Endothelial cell of umbilical vein (primary cell): Measurements from ENCODE around the gene PDHA1.

ENCODE experiments used
- CTCF ChIP-seq, 2 donors: IDR thresholded peaks; 1 replicate in 1 of 2; 2 replicates in 1 of 2; pipeline ENCODE4 v1.5.1; 2011; ENCODE audit warnings: low read length in 2 of 2, mild to moderate bottlenecking in 2 of 2, moderate library complexity in 2 of 2, control low read depth in 1 of 2, inconsistent platforms in 1 of 2, low read depth in 1 of 2; ENCODE audit not compliant: insufficient read depth in 1 of 2; ENCODE audit errors: extremely low read depth in 1 of 2
- EZH2 ChIP-seq: IDR thresholded peaks from 2 replicates; pipeline ENCODE4 v1.6.1; 2012; ENCODE audit warnings: borderline replicate concordance, low read depth, mild to moderate bottlenecking, moderate library complexity, low read length, inconsistent platforms; ENCODE audit not compliant: severe bottlenecking
- JUN ChIP-seq: IDR thresholded peaks from 2 replicates; pipeline ENCODE4 v1.6.1; 2011; ENCODE audit warnings: borderline replicate concordance, low read depth; ENCODE audit not compliant: insufficient read length, insufficient read depth
- MAX ChIP-seq: IDR thresholded peaks from 2 replicates; pipeline ENCODE4 v1.6.1; 2011; ENCODE audit not compliant: insufficient read depth, insufficient read length
- MYC ChIP-seq: IDR thresholded peaks from one replicate; pipeline ENCODE4 v1.6.1; 2011; ENCODE audit warnings: mild to moderate bottlenecking, low read depth, low read length
- POLR2A ChIP-seq: IDR thresholded peaks from 2 replicates; pipeline ENCODE4 v1.6.1; 2012; ENCODE audit warnings: low read depth, mild to moderate bottlenecking, control low read depth, low read length
- POLR2AphosphoS5 ChIP-seq: IDR thresholded peaks from 2 replicates; pipeline ENCODE4 v1.6.1; 2012; ENCODE audit warnings: low read depth, mild to moderate bottlenecking, control low read depth, low read length, moderate library complexity; ENCODE audit not compliant: insufficient read depth

- no peak for TF ChIP-seq CTCF (IDR thresholded peaks at IDR 0.05; ENCODE audit: extremely low read depth in 1 of 2, insufficient read depth in 1 of 2, low read depth in 1 of 2, low read length in 2 of 2)
- no peak for TF ChIP-seq POLR2A
- no peak for TF ChIP-seq EZH2
- no peak for TF ChIP-seq MAX
- TF ChIP-seq POLR2AphosphoS5, result no peak
- TF ChIP-seq MYC, result no peak
- no peak for TF ChIP-seq JUN
Measured at GRCh38 chrX:19389227-19389845, 45.6 kb downstream of the PDHA1 start.
